Adrenal gland (tissue), 12 donors: ENCODE measurements around the gene ATRIP. TPM values are rescaled to one million over a fixed set of nuclear protein-coding genes. Genes with fewer than 3 reads are reported as not detected.

ENCODE experiments used
- DNase-seq, 7 donors: peaks; one replicate each; pipeline ENCODE4 v3.0.0-alpha.2; 2019 to 2020
- H3K27ac ChIP-seq, 5 donors: fragments of 200-600 bp; sonication (generic) in 4 of 5; 1 replicate in 3 of 5; 2 replicates in 2 of 5; pipeline versions ENCODE4 v1.5.1 to v1.8.0; 2016 to 2020; ENCODE audit warnings: mild to moderate bottlenecking in 1 of 5
- H3K27me3 ChIP-seq: fragments of 200-600 bp; 2 replicates; pipeline ENCODE4 v1.8.0; 2021
- H3K36me3 ChIP-seq, 2 donors: fragments of 200-600 bp; replicated peaks in 1 of 2; 1 replicate in 1 of 2; 2 replicates in 1 of 2; pipeline versions ENCODE4 v1.5.1 to v1.8.0; 2018 to 2022
- H3K4me1 ChIP-seq, 2 donors: fragments of 200-600 bp; replicated peaks in 1 of 2; 1 replicate in 1 of 2; 2 replicates in 1 of 2; pipeline versions ENCODE4 v1.5.1 to v1.8.0; 2018 to 2021
- H3K4me3 ChIP-seq, 4 donors: fragments of 200-600 bp; sonication (generic) in 3 of 4; one replicate each; pipeline ENCODE4 v1.5.1; 2016 to 2018
- H3K9me3 ChIP-seq, 3 donors: fragments of 200-600 bp; sonication (generic) in 1 of 3; replicated peaks in 1 of 3; 1 replicate in 2 of 3; 2 replicates in 1 of 3; pipeline versions ENCODE4 v1.5.1 to v1.8.0; 2016 to 2021
- POLR2A ChIP-seq, 2 donors: fragments of 450-650 bp; IDR thresholded peaks; one replicate each; pipeline ENCODE4 v1.6.1; 2017; ENCODE audit warnings: antibody characterized with exemption in 2 of 2, mild to moderate bottlenecking in 2 of 2, moderate library complexity in 1 of 2
- WGBS, 4 donors: extraction: QIAGEN DNeasy Blood & Tissue Kit in 2 of 4; methylation state at CpG; one replicate each; pipeline versions ENCODE4 v1.1.5 to v1.1.7; 2013 to 2017; 5-methylcytosine and 5-hydroxymethylcytosine counted together
- intact Hi-C, 2 donors: fragments of 100-400 bp; cut with DNase I; formaldehyde crosslinking; loops; one replicate each; pipeline versions ENCODE4 v1.14.1 to v1.15.0; 2022 to 2023
- polyA plus RNA-seq, 3 donors: library from polyadenylated mRNA; stranded (reverse); fragments of 200-250 nt in 2 of 3; fragments of 350-450 nt in 1 of 3; fragmentation: Illumina TruSeq in 1 of 3; extraction: RNeasy Lipid Tissue Mini Kit (QIAGEN cat#74804) in 1 of 3; gene quantifications; one replicate each; pipeline ENCODE4 v1.2.3, GENCODE V29; 2013 to 2014
- total RNA-seq, 9 donors: library from RNA; depleted of rRNA in 4 of 9; stranded (reverse); fragments of >200 nt in 4 of 9; fragments of 120-200 nt in 1 of 9; fragmentation: NEBNext Ultra II Directional in 1 of 9; extraction: Animal tissue kit (Norgen Biotek cat#: 25700) in 1 of 9; gene quantifications; one replicate each; pipeline versions ENCODE4 v1.1.0 to v1.2.4, GENCODE V29; 2013 to 2023
- TF ChIP-seq, protein P1 (sequence below), 6 experiments: fragments of 450-650 bp in 4 of 6; fragments of 200-600 bp in 2 of 6; sonication (generic) in 1 of 6; IDR thresholded peaks; 1 replicate in 5 of 6; 2 replicates in 1 of 6; pipeline versions ENCODE4 v1.5.1 to v1.8.0; 2016 to 2021; ENCODE audit warnings: antibody characterized with exemption in 6 of 6, mild to moderate bottlenecking in 2 of 6, moderate library complexity in 1 of 6
- donor health status: healthy with polysubstance abuse.
- donor health status: Bipolar disorder and iron deficiency.
- donor health status: DM: yes; HTN: yes; CAD: no.
- donor health status: DM: no; HTN: no; CAD: no.
- donor health status: DM: no; HTN: no; CAD: no.
- donor health status: DM: yes; HTN: yes; CAD: no.

The ATRIP gene
- total and polyA plus RNA-seq, 12 donors, result 5.1 to 15.9 (median 6.8) TPM

DNA sequence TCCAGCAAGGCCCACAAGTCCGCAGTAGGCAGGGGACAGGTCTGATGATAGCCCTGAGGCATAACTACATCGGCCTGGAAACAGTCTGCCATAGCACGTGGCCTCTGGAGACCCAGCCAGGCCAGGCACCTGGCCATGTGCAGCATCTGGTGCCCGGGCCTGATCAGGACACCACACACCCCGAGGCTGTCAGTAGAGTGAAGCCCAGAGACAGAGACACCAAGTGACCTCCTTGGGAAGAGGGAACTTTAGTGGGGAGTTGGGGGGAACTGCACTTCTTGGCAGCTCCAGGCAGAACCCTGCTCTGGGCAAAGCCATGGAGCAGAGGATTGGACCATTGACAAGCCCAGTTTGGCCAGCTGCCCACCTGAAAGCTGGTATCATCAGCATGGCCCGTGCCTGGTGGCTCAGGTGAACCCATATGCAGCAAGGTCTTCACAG is 56.2 kb downstream of the ATRIP start:
- H3K36me3 ChIP-seq, result peaks cover 0 to 4% of the 10 kb centered on the region in 2 donors
- peak overlapping the region in 4 of 5 donors; percentile 71 to 95 (median 82) for H3K27ac ChIP-seq
- H3K9me3 ChIP-seq, result no peaks in the 10 kb centered on the region
- TF ChIP-seq, protein P1, sequence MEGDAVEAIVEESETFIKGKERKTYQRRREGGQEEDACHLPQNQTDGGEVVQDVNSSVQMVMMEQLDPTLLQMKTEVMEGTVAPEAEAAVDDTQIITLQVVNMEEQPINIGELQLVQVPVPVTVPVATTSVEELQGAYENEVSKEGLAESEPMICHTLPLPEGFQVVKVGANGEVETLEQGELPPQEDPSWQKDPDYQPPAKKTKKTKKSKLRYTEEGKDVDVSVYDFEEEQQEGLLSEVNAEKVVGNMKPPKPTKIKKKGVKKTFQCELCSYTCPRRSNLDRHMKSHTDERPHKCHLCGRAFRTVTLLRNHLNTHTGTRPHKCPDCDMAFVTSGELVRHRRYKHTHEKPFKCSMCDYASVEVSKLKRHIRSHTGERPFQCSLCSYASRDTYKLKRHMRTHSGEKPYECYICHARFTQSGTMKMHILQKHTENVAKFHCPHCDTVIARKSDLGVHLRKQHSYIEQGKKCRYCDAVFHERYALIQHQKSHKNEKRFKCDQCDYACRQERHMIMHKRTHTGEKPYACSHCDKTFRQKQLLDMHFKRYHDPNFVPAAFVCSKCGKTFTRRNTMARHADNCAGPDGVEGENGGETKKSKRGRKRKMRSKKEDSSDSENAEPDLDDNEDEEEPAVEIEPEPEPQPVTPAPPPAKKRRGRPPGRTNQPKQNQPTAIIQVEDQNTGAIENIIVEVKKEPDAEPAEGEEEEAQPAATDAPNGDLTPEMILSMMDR (IDR thresholded peaks at IDR 0.05), result no peak
- no peak for TF ChIP-seq POLR2A (IDR thresholded peaks at IDR 0.05)
- H3K4me1 ChIP-seq, result peaks cover 3 to 21% of the 10 kb centered on the region in 2 donors
- DNase-seq, result peak; percentile 47 to 89 (median 56)
- no peaks in the 10 kb centered on the region for H3K27me3 ChIP-seq
- H3K4me3 ChIP-seq, result no peak overlapping the region
- intact Hi-C loops, result loop anchor here in 1 of 2 donors (5.0 kb wide), 1 partner anchor 35 kb away; a partner anchor contains a TSS
- WGBS, 4 donors, result 47 to 79% (median 66%) methylated on average over 2 to 6 of the region's 6 CpGs

DNA sequence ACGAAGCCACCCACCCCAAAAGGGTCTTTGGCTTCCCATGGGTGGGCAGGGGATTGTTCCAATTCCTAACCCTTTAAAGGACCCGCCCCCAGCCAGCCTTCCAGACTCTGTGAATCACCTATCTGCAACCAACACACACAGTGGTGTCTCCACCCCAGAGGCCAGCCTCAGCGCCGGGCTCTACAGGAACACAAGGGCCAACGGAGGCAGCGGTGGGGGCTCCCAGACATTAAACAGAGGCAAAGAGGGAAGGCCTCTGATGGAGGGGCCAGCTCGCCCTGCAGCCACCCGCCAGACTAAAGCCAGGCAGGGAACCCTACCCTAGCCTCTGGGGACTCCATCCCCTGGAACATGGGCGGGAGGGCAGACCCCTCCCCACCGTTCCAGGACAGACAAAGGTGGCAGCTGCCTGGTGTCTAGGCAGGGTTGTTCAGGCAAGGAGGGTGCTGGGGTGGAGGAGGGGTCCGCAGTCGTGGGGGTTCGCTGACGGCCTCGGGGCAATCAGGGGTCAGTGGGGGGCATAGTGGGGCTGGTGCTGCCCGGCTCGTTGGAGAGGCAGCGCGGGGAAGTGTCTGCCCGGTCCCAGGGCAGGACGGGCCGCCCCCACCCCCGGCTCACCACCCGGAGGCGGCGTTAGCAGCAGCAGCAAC is 57.0 kb downstream of the ATRIP start:
- H3K4me1 ChIP-seq, result peaks cover 5 to 21% of the 10 kb centered on the region in 2 donors
- H3K27me3 ChIP-seq, result no peaks in the 10 kb centered on the region
- peak in 6 of 7 donors; percentile 54 to 73 (median 60) for DNase-seq
- WGBS, 4 donors, result 12 to 19% (median 17%) methylated on average over 7 to 26 of the region's 26 CpGs
- no peaks in the 10 kb centered on the region for H3K9me3 ChIP-seq
- H3K27ac ChIP-seq, result peak overlapping the region; percentile 3 to 95 (median 75)
- peak overlapping the region; percentile 18 to 72 (median 63) for H3K4me3 ChIP-seq
- H3K36me3 ChIP-seq, result peaks cover 0 to 4% of the 10 kb centered on the region in 2 donors
- TF ChIP-seq, protein P1 (IDR thresholded peaks at IDR 0.05), result no peak
- TF ChIP-seq POLR2A (IDR thresholded peaks at IDR 0.05), result peak in 1 of 2 donors; percentile 42
- intact Hi-C loops, result loop anchor here in 1 of 2 donors (5.0 kb wide), 1 partner anchor 36 kb away; a partner anchor contains a TSS

DNA sequence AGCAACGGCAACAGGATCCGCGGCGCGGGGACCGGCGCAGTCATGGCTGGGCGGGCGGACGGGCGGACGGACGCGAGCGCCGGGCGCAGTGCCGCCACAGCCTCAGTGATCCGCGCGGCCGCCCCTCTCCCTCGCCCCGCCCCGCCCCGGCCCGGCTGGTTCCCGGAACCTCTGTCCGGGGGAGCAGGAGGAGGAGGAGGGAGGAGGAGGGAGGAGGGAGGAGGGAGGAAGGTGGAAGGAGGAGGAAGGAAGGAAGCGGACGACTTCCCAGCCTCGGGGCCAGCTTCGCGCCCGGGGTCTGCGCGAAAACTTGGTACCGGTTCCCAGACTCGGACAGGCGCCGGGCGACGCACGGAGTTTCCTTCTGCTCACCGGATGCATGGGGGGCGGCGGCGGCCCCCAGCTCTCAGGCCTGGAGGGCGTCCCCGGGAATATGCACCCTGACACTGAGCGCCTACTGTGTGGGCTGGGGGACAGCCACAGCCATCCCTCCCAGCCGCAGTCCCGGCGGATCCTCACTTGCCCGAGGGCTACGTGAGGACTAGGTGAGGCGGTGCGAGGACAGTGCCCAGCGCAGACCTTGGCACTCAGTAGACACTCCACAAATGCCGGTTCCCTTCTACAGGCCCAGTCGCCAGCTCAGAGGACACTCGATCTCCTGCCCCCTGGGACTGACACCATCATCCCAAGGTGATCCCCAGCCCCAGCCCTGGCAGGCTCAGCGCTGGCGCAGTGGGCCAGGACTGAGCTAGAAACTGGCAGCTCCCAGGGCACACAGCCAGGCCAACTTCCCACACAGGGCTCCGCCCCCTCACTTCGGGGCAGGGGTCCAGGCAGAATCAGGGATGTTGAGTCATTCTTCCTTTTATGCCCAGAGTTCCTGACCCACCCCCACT is 57.8 kb downstream of the ATRIP start, which contains the start of gene SHISA5:
Gene SHISA5 (minus strand): TSS at position 124 of the 896 bp plus-strand sequence. CDS start 80 bp downstream, at position 44.
- 1 to 11% (median 2%) methylated on average over 9 to 66 of the region's 66 CpGs for WGBS, 4 donors
- Histone ChIP-seq H3K9me3 (no peaks in the 10 kb centered on the region), H3K4me1 (peaks cover 5 to 21% of the 10 kb centered on the region in 2 donors), H3K36me3 (peaks cover 0 to 4% of the 10 kb centered on the region in 2 donors), H3K27me3 (no peaks in the 10 kb centered on the region), H3K4me3 (peak within 1 kb of the TSS; percentile 48 to 72 (median 63)), H3K27ac (peak within 1 kb of the TSS; percentile 53 to 95 (median 75))
- DNase-seq, result peak; percentile 71 to 89 (median 81)
- intact Hi-C loops, result loop anchor here in 1 of 2 donors (5.0 kb wide), 1 partner anchor 37 kb away; a partner anchor contains a TSS
- TF ChIP-seq, protein P1 (IDR thresholded peaks at IDR 0.05), result no peak
- TF ChIP-seq POLR2A (IDR thresholded peaks at IDR 0.05), result peak in 1 of 2 donors; percentile 26

DNA sequence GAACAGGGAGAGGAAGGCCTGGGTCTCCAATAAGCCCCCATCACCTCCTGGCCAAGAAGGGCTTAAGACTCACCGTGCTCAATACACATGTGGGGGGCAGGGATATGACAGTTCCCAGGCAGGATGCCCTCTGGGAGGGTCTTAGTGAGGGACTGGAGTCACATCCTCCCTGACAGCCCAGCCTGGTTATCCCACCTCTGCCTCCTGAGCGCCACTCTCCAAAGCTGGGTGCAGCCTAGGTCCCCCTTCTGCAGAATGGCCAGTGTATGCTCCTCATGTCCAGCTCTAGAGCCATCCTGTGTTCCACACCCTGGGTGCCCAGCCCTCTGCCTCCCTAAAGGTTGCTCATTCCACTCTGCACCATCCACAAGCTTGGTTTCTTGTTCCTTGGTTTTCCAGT is 58.6 kb downstream of the ATRIP start:
- no peaks in the 10 kb centered on the region for H3K9me3 ChIP-seq
- peaks cover 5 to 21% of the 10 kb centered on the region in 2 donors for H3K4me1 ChIP-seq
- TF ChIP-seq, protein P1 (IDR thresholded peaks at IDR 0.05), result no peak
- no peak for TF ChIP-seq POLR2A (IDR thresholded peaks at IDR 0.05)
- 86 to 100% (median 92%) methylated on average over 2 of the region's 2 CpGs for WGBS, 4 donors
- H3K36me3 ChIP-seq, result no peaks in the 10 kb centered on the region
- H3K4me3 ChIP-seq, result peak overlapping the region in 1 of 4 donors; percentile 72
- intact Hi-C loops, result no loop called here
- H3K27me3 ChIP-seq, result no peaks in the 10 kb centered on the region
- no peak for DNase-seq
- H3K27ac ChIP-seq, result peak overlapping the region in 3 of 5 donors; percentile 75 to 95 (median 90)
